GM12878 (cell line): ENCODE data around the gene FOSL1. TPM values are rescaled to one million over a fixed set of nuclear protein-coding genes. Genes with fewer than 3 reads are reported as not detected.

Experiments
- ATAC-seq: fragments of 200-7000 bp; cut with Tn5 transposase; 3 replicates; pipeline ENCODE4 v1.9.1; 2020; ENCODE audit warnings: mild to moderate bottlenecking, moderate library complexity
- BruUV-seq: library from RNA; stranded (reverse); fragments of 400-500 nt; replicated peaks from 2 replicates; lab custom pipeline; 2021; lab: Mats Ljungman, UMichigan
- CTCF ChIA-PET: fragments of 300-600 bp; sonication (Branson Sonifier 250); formaldehyde crosslinking; extraction: SDS; loops from one replicate; lab custom pipeline; 2021; ENCODE audit warnings: inconsistent platforms; lab: Yijun Ruan, JAX
- POLR2A ChIA-PET: fragments of 350-600 bp; formaldehyde crosslinking; extraction: SDS; loops from one replicate; lab custom pipeline; 2021; ENCODE audit warnings: inconsistent platforms; lab: Charles Lee
- RAD21 ChIA-PET: fragments of 300-600 bp; sonication (Branson Sonifier 250); formaldehyde crosslinking; loops from one replicate; lab custom pipeline; 2023; ENCODE audit warnings: antibody characterized with exemption; ENCODE audit not compliant: unreplicated experiment; lab: Charles Lee
- SMC1A ChIA-PET: fragments of 300-600 bp; sonication (Branson Sonifier 250); formaldehyde crosslinking; loops from one replicate; lab custom pipeline; 2023; ENCODE audit not compliant: unreplicated experiment, uncharacterized antibody; lab: Charles Lee
- DNase-seq: peaks from one replicate; pipeline ENCODE4 v3.0.0-alpha.2; 2011; ENCODE audit warnings: low read depth, low spot score
- FAIRE-seq: peaks from 3 replicates; lab custom pipeline; 2011; peaks lifted over from hg19 to GRCh38; lab: Jason Lieb, UNC
- H2AFZ ChIP-seq: 2 replicates; pipeline ENCODE4 v1.6.0; 2011; ENCODE audit warnings: low read depth, low read length, control low read depth; ENCODE audit not compliant: control insufficient read depth
- H3K27ac ChIP-seq: 2 replicates; pipeline ENCODE4 v1.5.1; 2011; ENCODE audit warnings: control low read depth; ENCODE audit not compliant: control insufficient read depth, insufficient read depth
- H3K27me3 ChIP-seq, 2 experiments: replicated peaks in 1 of 2; 2 replicates each; pipeline versions ENCODE4 v1.6.0 to v1.6.1; 2011; ENCODE audit warnings: low read length in 1 of 2; ENCODE audit not compliant: control insufficient read depth in 2 of 2, insufficient read depth in 2 of 2
- H3K36me3 ChIP-seq, 2 experiments: 2 replicates each; pipeline ENCODE4 v1.5.1; 2011; ENCODE audit warnings: low read length in 1 of 2; ENCODE audit not compliant: control insufficient read depth in 2 of 2, insufficient read depth in 2 of 2
- H3K4me1 ChIP-seq: 2 replicates; pipeline ENCODE4 v1.6.1; 2011; ENCODE audit warnings: mild to moderate bottlenecking, low read length, moderate library complexity, mixed read lengths; ENCODE audit not compliant: control insufficient read depth, insufficient read depth
- H3K4me2 ChIP-seq: 2 replicates; pipeline ENCODE4 v1.6.0; 2011; ENCODE audit warnings: control low read depth; ENCODE audit not compliant: control insufficient read depth, insufficient read depth
- H3K4me3 ChIP-seq: fragments of 200-600 bp; sonication (generic); 2 replicates; pipeline ENCODE4 v1.5.1; 2016
- H3K79me2 ChIP-seq: 2 replicates; pipeline ENCODE4 v1.6.0; 2011; ENCODE audit warnings: low read length; ENCODE audit not compliant: control insufficient read depth, insufficient read depth
- H3K9ac ChIP-seq: 2 replicates; pipeline ENCODE4 v1.8.0; 2011; ENCODE audit warnings: low read length, control low read depth, mixed read lengths; ENCODE audit not compliant: control insufficient read depth, insufficient read depth
- H3K9me3 ChIP-seq: replicated peaks from 3 replicates; pipeline ENCODE4 v1.5.1; 2011; ENCODE audit warnings: mild to moderate bottlenecking, low read length; ENCODE audit not compliant: control insufficient read depth, insufficient read depth
- H4K20me1 ChIP-seq: 2 replicates; pipeline ENCODE4 v1.6.0; 2011; ENCODE audit not compliant: control insufficient read depth, insufficient read depth
- ASH2L ChIP-seq: fragments of 300-600, 200-600 bp; sonication (generic); IDR thresholded peaks from 2 replicates; pipeline ENCODE4 v1.6.1; 2017; ENCODE audit warnings: low read depth, mild to moderate bottlenecking, borderline replicate concordance
- CBFB ChIP-seq: IDR thresholded peaks from 2 replicates; pipeline ENCODE4 v1.6.1; 2016; ENCODE audit warnings: antibody characterized with exemption, low read depth
- CHD1 ChIP-seq: IDR thresholded peaks from 2 replicates; pipeline ENCODE4 v1.6.1; 2012; ENCODE audit warnings: low read depth, low read length, improper control_type of control experiment
- FOS ChIP-seq: IDR thresholded peaks from 3 replicates; pipeline ENCODE4 v1.6.1; 2011; ENCODE audit warnings: borderline replicate concordance; ENCODE audit not compliant: insufficient read length; ENCODE audit errors: extremely low read depth
- HCFC1 ChIP-seq: fragments of 150-350 bp; IDR thresholded peaks from 2 replicates; pipeline ENCODE4 v1.6.1; 2014; ENCODE audit warnings: low read length
- HDAC6 ChIP-seq: fragments of 200-600 bp; sonication (generic); IDR thresholded peaks from one replicate; pipeline ENCODE4 v1.8.0; 2017; ENCODE audit warnings: antibody characterized with exemption; ENCODE audit not compliant: unreplicated experiment
- RAD21 ChIP-seq: IDR thresholded peaks from 2 replicates; pipeline ENCODE4 v1.6.1; 2011; ENCODE audit warnings: mild to moderate bottlenecking, low read depth, low read length, moderate library complexity; ENCODE audit not compliant: insufficient read depth
- SIX5 ChIP-seq: IDR thresholded peaks from 2 replicates; pipeline ENCODE4 v1.6.1; 2011; ENCODE audit warnings: mild to moderate bottlenecking, low read depth, low read length, moderate library complexity; ENCODE audit not compliant: severe bottlenecking
- SMAD5 ChIP-seq: IDR thresholded peaks from 2 replicates; pipeline ENCODE4 v1.6.1; 2016; ENCODE audit warnings: antibody characterized with exemption, low read depth
- TCF12 ChIP-seq: IDR thresholded peaks from 2 replicates; pipeline ENCODE4 v1.6.1; 2011; ENCODE audit warnings: low read depth, mild to moderate bottlenecking, low read length
- ZNF217 ChIP-seq: fragments of 450-650 bp; IDR thresholded peaks from 2 replicates; pipeline ENCODE4 v1.6.1; 2017; ENCODE audit warnings: antibody characterized with exemption, mild to moderate bottlenecking
- ZNF274 ChIP-seq: IDR thresholded peaks from one replicate; pipeline ENCODE4 v1.8.0; 2011; ENCODE audit not compliant: insufficient read length, insufficient read depth
- WGBS: methylation state at CpG from one replicate; pipeline ENCODE4 v1.1.6; 2016; ENCODE audit warnings: low lambda C conversion rate; ENCODE audit not compliant: insufficient replicate concordance, insufficient coverage; ENCODE audit errors: missing lambda C conversion rate; 5-methylcytosine and 5-hydroxymethylcytosine counted together
- in situ Hi-C: fragments of 300-500 bp; cut with MboI; formaldehyde crosslinking; loops from 9 replicates; pipeline ENCODE4 v1.14.3; 2018; ENCODE audit warnings: mixed read lengths
- intact Hi-C: fragments of 100-400 bp; cut with micrococcal nuclease; formaldehyde crosslinking; loops from one replicate; pipeline ENCODE4 v1.14.2; 2022; ENCODE audit not compliant: unreplicated experiment
- polyA plus RNA-seq, 11 experiments: library from polyadenylated mRNA; depleted of rRNA in 4 of 11; unstranded in 6 of 11; stranded (reverse) in 5 of 11; fragments of >200 nt; fragmentation: Nextera tagmentation in 4 of 11; fragmentation: Illumina TruSeq in 1 of 11; extraction: Ambion mirVana in 4 of 11; extraction: Trizol in 1 of 11; gene quantifications; 1 replicate in 1 of 11; 2 replicates in 10 of 11; pipeline versions ENCODE4 v1.2.1 to v1.2.3, GENCODE V29; 2011 to 2016; ENCODE audit warnings: inconsistent platforms in 2 of 11, missing spikeins in 2 of 11, low read depth in 1 of 11
- total RNA-seq, 4 experiments: library from RNA; depleted of rRNA in 3 of 4; stranded (reverse); fragments of >200 nt in 3 of 4; fragmentation: Illumina TruSeq in 1 of 4; extraction: Trizol in 1 of 4; gene quantifications; 2 replicates each; pipeline versions ENCODE4 v1.2.1 to v1.2.3, GENCODE V29; 2013 to 2021
- TF ChIP-seq, protein P1 (sequence below): fragments of 450-650 bp; IDR thresholded peaks from 2 replicates; pipeline ENCODE4 v1.6.1; 2017; ENCODE audit warnings: antibody characterized with exemption, mild to moderate bottlenecking, moderate library complexity
- TF ChIP-seq, protein P2 (sequence below): fragments of 450-650 bp; formaldehyde crosslinking; IDR thresholded peaks from 2 replicates; pipeline ENCODE4 v1.4.0; 2022; ENCODE audit warnings: mild to moderate bottlenecking, moderate library complexity
- TF ChIP-seq, protein P3 (sequence below): IDR thresholded peaks from 2 replicates; pipeline ENCODE4 v1.6.1; 2011; ENCODE audit warnings: low read depth, mild to moderate bottlenecking, low read length, moderate library complexity, borderline replicate concordance; ENCODE audit errors: extremely low read depth

Gene FOSL1
- total and polyA plus RNA-seq, 10 of the 15 experiments (the other 5 are each of a cell fraction or from before 2014, with no cell fraction given) = 0.82 to 5.4 (median 2.1) TPM

- peak within 1 kb of the TSS; percentile 100 for H3K27ac ChIP-seq
- in situ Hi-C loops (loop anchor here (25.0 kb wide), 1 partner anchor 1621 kb away; the partner anchor contains the start of genes DNAJC4, FKBP2, NUDT22 and PPP1R14B), intact Hi-C loops (loop anchor here (1.0 to 5.0 kb wide), 4 partner anchors 31 to 195 kb away; partner anchors contain the start of genes BANF1, EIF1AD, FIBP and SF3B2)
- peaks cover 25% of the 10 kb centered on the region for H3K4me1 ChIP-seq
- ChIA-PET POLR2A (interaction anchor here (0.6 to 5.6 kb wide), 14 partner anchors 10 to 277 kb away, joined by 3 to 155 read pairs (median 4); partner anchors contain the start of genes BANF1, CCDC85B, EIF1AD and FIBP), CTCF (interaction anchor here (0.8 to 5.7 kb wide), 5 partner anchors 12 to 78 kb away, joined by 3 to 146 read pairs (median 21); partner anchors contain the start of genes CCDC85B, EFEMP2 and FIBP), RAD21 (interaction anchor here (5.0 kb wide), 1 partner anchor 32 kb away, joined by 76 read pairs; the partner anchor contains the start of genes CCDC85B and FIBP), SMC1A (interaction anchor here (1.8 to 4.3 kb wide), 3 partner anchors 12 to 32 kb away, joined by 5 to 52 read pairs (median 13); partner anchors contain the start of genes CCDC85B and FIBP)
- H3K9me3 ChIP-seq = no peaks in the 10 kb centered on the region; the same call in 2 of the 3 replicates
- FAIRE-seq (peak; percentile 79), ATAC-seq (peak; percentile 72), DNase-seq (peak; percentile 87)
- peaks cover 32 to 36% of the 10 kb centered on the region in 2 experiments; a peak in 3 of 4 replicates for H3K36me3 ChIP-seq
- no TSS peak for BruUV-seq
- WGBS = under 1% methylated on average over 62 of the region's 92 CpGs
- peak within 1 kb of the TSS; percentile 99 for H3K4me2 ChIP-seq
- peak within 1 kb of the TSS; percentile 97 for H3K9ac ChIP-seq
- peak within 1 kb of the TSS; percentile 78 for H2AFZ ChIP-seq
- no peaks in the 10 kb centered on the region for H3K27me3 ChIP-seq
- H4K20me1 ChIP-seq = peaks cover 24% of the 10 kb centered on the region
- H3K4me3 ChIP-seq = peak within 1 kb of the TSS; percentile 93
- peaks cover 67% of the 10 kb centered on the region for H3K79me2 ChIP-seq
- TF ChIP-seq SMAD5 (peak; percentile 98), CBFB (peak; percentile 93), ZNF274 (no peak), ZNF217 (peak; percentile 77; the same call in 1 of the 2 replicates), HCFC1 (peak; percentile 97), HDAC6 (peak; percentile 75), ASH2L (0 out of 2 replicates have a peak, but pooled peaks have one; percentile 76), SIX5 (peak; percentile 95), CHD1 (peak; percentile 83; the same call in 1 of the 2 replicates), RAD21 (no peak), TCF12 (peak; percentile 79; the same call in 1 of the 2 replicates), FOS (no peak)
- TF ChIP-seq, protein P1, sequence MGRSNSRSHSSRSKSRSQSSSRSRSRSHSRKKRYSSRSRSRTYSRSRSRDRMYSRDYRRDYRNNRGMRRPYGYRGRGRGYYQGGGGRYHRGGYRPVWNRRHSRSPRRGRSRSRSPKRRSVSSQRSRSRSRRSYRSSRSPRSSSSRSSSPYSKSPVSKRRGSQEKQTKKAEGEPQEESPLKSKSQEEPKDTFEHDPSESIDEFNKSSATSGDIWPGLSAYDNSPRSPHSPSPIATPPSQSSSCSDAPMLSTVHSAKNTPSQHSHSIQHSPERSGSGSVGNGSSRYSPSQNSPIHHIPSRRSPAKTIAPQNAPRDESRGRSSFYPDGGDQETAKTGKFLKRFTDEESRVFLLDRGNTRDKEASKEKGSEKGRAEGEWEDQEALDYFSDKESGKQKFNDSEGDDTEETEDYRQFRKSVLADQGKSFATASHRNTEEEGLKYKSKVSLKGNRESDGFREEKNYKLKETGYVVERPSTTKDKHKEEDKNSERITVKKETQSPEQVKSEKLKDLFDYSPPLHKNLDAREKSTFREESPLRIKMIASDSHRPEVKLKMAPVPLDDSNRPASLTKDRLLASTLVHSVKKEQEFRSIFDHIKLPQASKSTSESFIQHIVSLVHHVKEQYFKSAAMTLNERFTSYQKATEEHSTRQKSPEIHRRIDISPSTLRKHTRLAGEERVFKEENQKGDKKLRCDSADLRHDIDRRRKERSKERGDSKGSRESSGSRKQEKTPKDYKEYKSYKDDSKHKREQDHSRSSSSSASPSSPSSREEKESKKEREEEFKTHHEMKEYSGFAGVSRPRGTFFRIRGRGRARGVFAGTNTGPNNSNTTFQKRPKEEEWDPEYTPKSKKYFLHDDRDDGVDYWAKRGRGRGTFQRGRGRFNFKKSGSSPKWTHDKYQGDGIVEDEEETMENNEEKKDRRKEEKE = peak; percentile 52; the same call in 1 of the 2 replicates
- TF ChIP-seq, protein P2, sequence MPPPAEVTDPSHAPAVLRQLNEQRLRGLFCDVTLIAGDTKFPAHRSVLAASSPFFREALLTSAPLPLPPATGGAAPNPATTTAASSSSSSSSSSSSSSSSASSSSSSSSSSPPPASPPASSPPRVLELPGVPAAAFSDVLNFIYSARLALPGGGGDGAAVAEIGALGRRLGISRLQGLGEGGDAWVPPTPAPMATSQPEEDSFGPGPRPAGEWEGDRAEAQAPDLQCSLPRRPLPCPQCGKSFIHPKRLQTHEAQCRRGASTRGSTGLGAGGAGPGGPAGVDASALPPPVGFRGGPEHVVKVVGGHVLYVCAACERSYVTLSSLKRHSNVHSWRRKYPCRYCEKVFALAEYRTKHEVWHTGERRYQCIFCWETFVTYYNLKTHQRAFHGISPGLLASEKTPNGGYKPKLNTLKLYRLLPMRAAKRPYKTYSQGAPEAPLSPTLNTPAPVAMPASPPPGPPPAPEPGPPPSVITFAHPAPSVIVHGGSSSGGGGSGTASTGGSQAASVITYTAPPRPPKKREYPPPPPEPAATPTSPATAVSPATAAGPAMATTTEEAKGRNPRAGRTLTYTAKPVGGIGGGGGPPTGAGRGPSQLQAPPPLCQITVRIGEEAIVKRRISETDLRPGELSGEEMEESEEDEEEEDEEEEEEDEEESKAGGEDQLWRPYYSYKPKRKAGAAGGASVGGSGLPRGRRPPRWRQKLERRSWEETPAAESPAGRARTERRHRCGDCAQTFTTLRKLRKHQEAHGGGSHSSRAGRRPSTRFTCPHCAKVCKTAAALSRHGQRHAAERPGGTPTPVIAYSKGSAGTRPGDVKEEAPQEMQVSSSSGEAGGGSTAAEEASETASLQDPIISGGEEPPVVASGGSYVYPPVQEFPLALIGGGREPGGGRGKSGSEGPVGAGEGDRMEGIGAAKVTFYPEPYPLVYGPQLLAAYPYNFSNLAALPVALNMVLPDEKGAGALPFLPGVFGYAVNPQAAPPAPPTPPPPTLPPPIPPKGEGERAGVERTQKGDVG (CRISPR knock-in tag) = no peak
- TF ChIP-seq, protein P3, sequence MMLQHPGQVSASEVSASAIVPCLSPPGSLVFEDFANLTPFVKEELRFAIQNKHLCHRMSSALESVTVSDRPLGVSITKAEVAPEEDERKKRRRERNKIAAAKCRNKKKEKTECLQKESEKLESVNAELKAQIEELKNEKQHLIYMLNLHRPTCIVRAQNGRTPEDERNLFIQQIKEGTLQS = no peak
Observed at GRCh38 chr11:65857853-65858680, 42.1 kb downstream of the FOSL1 start, which contains the start of gene CFL1. TSS of gene CFL1 (minus strand) at chr11:65858180. CDS start at chr11:65858099, 81 bp downstream.
